Stomach smooth muscle (tissue), 2 donors: ENCODE measurements around the gene RBCK1.
A peak's percentile ranks its signal among the peaks of the same experiment; 100 is the strongest.
"Not testable (repeated sequence)": the region's sequence is repeated elsewhere in the genome, so short reads cannot be mapped to it uniquely, and the experiment has no call there.

Source experiments
- H3K27ac ChIP-seq: one replicate; pipeline ENCODE4 v1.7.0; 2013; ENCODE audit warnings: mild to moderate bottlenecking, low read length, inconsistent platforms
- H3K27me3 ChIP-seq, 2 donors: one replicate each; pipeline ENCODE4 v1.7.0; 2013; ENCODE audit warnings: low read length in 2 of 2; ENCODE audit not compliant: insufficient read depth in 2 of 2, control insufficient read depth in 1 of 2
- H3K36me3 ChIP-seq, 2 donors: one replicate each; pipeline ENCODE4 v1.7.0; 2013; ENCODE audit warnings: low read length in 2 of 2; ENCODE audit not compliant: control insufficient read depth in 2 of 2, insufficient read depth in 2 of 2
- H3K4me1 ChIP-seq: one replicate; pipeline ENCODE4 v1.7.0; 2013; ENCODE audit warnings: low read length; ENCODE audit not compliant: control insufficient read depth, insufficient read depth
- H3K4me3 ChIP-seq, 2 donors: one replicate each; pipeline ENCODE4 v1.7.0; 2013; ENCODE audit warnings: low read length in 2 of 2
- H3K9ac ChIP-seq, 2 donors: one replicate each; pipeline ENCODE4 v1.7.0; 2013; ENCODE audit warnings: low read length in 2 of 2, mild to moderate bottlenecking in 1 of 2
- H3K9me3 ChIP-seq, 2 donors: one replicate each; pipeline ENCODE4 v1.7.0; 2013; ENCODE audit warnings: low read length in 2 of 2; ENCODE audit not compliant: control insufficient read depth in 2 of 2
- donor health status: healthy.
- donor health status: Pancreatic carcinoma.

The RBCK1 gene

DNA sequence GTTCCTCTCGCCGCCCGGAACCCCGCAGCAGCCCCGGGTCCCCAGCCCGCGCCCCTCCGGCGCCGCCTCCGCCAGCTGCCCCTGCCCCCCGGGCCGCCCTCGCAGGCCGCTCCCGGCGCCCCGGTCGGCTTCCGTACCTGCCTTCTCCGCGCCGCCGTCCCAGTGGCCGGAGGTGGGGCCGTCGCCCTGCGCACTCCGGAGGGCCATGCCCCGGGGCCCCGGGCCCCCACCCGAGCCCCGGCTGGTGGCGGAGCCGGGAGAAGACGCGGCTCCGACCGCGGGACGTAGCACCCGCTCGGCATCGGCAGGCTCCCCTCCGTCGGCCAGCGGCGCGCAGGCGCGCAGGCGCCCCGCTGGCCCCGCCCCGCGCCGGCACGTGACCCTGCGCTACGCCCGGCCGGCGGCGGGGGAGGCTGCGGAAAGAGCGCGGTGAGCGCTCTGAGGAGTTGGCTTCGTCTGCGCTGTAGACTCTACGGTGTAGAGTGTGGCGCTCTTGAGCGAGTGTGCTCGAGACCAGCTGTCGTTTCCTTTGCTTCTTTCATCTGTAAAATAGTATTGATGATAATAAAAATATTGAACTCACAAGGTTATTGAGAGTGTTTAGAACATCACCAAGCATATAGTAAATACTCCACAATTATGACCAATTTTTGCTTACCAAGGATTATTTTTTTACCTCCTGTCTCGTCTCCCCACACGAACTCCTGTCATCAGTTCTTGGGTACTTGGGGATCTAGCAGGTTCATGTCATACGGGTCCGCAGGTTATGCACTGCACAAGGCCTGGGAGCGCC is 54.3 kb downstream of the RBCK1 start, which contains the start of gene TBC1D20:
Gene TBC1D20, minus strand, starts transcription at position 335 of the 793 bp plus-strand sequence. Its CDS starts 128 bp downstream, at position 207.
- peak within 1 kb of the TSS; percentile 79 to 86 for H3K9ac ChIP-seq
- H3K4me3 ChIP-seq: peak within 1 kb of the TSS; percentile 86 to 88
- H3K9me3 ChIP-seq: no peaks in the 10 kb centered on the region
- no peaks in the 10 kb centered on the region for H3K36me3 ChIP-seq
- peaks cover 15% of the 10 kb centered on the region for H3K4me1 ChIP-seq
- no peaks in the 10 kb centered on the region for H3K27me3 ChIP-seq
- peak within 1 kb of the TSS; percentile 75 for H3K27ac ChIP-seq

DNA sequence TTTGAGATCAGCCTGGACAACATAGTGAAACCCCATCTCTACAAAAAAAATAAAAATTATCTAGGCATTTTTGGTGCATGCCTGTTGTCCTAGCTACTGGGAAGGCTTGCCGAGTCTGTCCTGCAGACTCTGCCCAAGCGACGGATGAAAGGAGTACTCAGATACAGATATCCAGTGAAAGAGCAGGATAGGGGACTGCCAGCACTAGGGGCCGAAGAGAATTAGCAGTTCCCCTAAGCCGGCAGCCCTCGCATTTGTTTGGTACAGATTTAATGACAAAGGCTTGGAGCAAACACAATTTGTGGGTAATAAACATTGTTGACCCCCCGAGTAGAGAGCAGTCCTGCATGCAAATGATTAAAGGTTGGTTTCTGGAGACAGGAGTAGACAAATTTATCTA is 59.7 kb downstream of the RBCK1 start:
- no peaks in the 10 kb centered on the region for H3K9me3 ChIP-seq
- H3K4me1 ChIP-seq: peaks cover 3% of the 10 kb centered on the region
- no peaks in the 10 kb centered on the region for H3K36me3 ChIP-seq
- no peaks in the 10 kb centered on the region for H3K27me3 ChIP-seq
- H3K9ac ChIP-seq: no peak overlapping the region
- H3K27ac ChIP-seq: no peak overlapping the region
- no peak overlapping the region for H3K4me3 ChIP-seq

DNA sequence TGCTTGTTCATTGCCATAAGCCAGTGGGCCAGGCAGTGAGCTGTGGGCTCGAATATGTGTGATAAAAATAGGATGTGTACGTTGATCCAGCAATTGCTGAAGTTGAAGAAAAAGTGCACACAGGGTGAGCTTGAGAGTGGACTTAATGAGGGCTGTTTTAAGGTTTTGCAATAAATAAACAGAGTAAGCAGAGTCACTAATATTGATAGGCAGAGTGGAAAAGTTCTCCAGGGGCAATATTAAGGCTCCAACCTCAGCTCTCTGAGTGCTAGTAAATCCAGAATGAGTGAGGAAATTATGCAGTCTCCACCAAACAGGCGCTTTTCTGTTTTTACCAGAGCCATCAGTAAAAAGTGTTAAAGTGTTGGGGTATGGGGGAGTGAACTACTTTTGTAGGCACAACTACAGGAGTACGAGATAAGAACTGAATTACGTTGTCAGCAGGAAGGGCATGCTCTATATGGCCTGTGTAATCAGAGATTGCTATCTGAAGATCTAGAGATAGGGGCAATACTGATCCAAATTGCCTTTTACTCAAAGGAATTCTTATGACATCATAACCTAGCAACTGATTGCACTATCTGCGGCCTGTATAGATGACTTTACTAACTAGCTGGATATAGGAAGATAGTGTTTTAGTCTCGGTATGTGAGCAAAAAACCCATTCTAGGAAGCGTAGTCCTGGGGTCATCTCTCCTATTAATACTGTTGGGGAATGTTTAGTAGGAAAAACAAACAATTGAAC is 61.8 kb downstream of the RBCK1 start:
- no peaks in the 10 kb centered on the region for H3K36me3 ChIP-seq
- H3K27me3 ChIP-seq: no peaks in the 10 kb centered on the region
- no peaks in the 10 kb centered on the region for H3K9me3 ChIP-seq
- no peak overlapping the region for H3K27ac ChIP-seq
- no peak overlapping the region for H3K9ac ChIP-seq
- H3K4me3 ChIP-seq: no peak overlapping the region
- no peaks in the 10 kb centered on the region for H3K4me1 ChIP-seq

DNA sequence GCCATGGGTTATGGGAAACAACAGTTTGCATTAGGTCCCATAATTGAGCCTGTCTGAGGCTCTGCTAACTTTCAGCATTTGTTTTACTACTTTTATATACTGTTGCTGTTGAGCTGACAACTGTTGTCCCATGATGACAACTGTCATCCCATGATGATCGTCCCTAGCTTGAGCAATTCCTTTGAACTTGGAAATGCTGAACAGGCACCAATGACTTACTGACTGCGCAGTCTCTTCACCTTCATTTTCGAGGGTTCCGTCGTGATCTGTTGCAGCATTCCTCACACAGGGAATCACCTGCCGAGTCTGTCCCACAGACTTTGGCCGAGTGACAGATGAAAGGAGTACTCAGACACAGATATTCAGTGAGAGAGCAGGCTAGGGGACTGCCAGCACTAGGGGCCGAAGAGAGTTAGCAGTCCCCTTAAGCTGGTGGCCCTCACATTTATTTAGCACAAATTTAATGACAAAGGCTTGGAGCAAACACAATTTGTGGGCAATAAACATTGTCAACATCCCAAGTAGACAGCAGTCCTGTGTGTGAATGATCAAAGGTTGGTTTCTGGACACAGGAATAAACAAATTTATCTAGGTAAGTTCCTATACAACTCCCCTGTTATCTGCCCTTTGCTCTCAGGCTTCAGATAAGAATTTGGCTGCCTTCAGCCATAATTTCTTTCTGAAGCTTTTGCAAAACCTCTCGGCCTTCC is 64.2 kb downstream of the RBCK1 start:
- H3K27ac ChIP-seq: no peak overlapping the region
- H3K4me1 ChIP-seq: no peaks in the 10 kb centered on the region
- no peaks in the 10 kb centered on the region for H3K9me3 ChIP-seq
- H3K27me3 ChIP-seq: no peaks in the 10 kb centered on the region
- H3K36me3 ChIP-seq: peaks cover 0 to 2% of the 10 kb centered on the region in 2 donors
- no peak overlapping the region for H3K9ac ChIP-seq
- H3K4me3 ChIP-seq: no peak overlapping the region

DNA sequence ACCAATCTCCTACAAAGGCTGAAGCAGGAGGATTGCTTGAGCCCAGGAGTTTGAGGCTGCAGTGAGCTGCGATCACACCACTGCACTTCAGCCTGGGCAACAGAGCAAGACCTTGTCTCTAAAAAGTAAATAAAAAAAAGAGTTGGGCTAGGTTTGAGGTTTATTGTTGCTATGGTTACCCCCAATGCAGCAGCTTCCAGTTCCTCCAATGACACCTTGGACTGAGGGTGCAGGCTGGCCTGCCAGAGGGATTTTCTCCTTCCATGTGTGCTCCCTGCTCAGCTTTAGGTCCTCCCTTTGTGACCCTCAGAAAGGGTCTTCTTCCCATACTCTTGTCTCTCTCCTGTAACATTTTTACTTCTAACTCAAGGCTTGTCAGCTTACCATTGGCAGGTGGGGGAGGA is 64.8 kb downstream of the RBCK1 start:
- H3K36me3 ChIP-seq: peaks cover under 1 to 2% of the 10 kb centered on the region in 2 donors
- no peak overlapping the region for H3K4me3 ChIP-seq
- H3K27ac ChIP-seq: no peak overlapping the region
- no peaks in the 10 kb centered on the region for H3K27me3 ChIP-seq
- no peak overlapping the region for H3K9ac ChIP-seq
- no peaks in the 10 kb centered on the region for H3K9me3 ChIP-seq
- H3K4me1 ChIP-seq: no peaks in the 10 kb centered on the region

DNA sequence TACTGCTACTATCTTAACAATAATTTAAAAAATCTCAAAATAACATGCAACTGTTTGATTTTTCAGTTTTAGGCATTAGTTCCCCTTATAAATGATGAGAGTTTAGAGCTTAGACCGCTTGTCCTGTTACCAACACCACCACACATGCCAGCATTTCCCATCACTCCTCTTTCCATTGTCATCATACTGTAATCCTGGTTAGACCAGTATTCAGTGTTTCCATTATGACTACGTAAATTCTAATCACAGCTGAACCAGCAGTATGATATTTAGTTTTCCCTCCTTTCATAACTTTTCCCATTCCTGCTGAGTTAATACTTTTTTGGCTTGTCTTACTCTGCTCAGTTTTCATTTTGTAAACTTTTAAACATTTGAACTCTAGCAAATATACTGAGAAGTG is 66.5 kb downstream of the RBCK1 start:
- Histone ChIP-seq H3K27ac (no peak overlapping the region), H3K4me3 (no peak overlapping the region), H3K36me3 (peaks cover 2% of the 10 kb centered on the region in 2 donors), H3K9ac (no peak overlapping the region), H3K27me3 (no peaks in the 10 kb centered on the region), H3K4me1 (no peaks in the 10 kb centered on the region), H3K9me3 (no peaks in the 10 kb centered on the region)

DNA sequence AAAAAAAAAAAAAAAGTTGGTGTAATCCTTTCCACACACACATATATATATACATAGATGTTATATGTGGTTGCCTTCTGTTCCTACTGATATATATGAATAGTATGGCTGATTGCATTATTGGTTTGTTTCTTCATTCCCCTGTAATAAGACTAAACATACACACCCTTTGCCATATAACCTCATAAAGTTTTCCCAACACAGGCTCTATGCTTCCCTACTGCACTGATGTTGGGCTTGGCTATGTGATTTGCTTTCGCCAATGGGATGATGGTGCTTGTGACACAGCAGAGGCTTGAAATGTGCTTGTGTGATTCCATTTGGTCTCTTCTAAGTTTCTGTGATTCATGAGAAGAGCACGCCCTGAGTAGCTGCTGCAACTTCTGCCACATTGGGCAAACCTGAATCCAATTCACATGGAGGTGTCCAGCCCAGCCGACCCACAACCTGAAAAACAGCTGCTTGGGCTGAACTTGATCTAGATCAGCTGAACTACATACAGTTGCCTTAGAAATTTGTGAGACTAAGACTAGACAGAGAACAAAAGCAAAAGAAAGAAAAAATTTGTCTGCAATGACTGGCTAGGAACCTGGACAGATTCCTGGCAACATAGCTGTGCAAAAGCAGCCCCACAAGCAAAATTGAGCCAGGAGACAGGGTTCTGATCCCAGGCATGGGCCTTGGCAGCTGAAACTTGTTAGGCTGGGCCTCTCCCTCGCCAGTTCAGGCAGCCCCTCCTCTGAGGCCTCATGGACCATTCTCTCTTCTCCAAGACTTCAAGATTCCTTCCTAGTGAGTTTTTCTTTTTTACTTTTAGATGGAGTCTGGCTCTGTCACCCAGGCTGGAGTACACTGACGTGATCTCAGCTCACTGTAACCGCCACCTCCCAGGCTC is 67.6 kb downstream of the RBCK1 start:
- Histone ChIP-seq H3K4me3 (no peak overlapping the region), H3K9me3 (no peaks in the 10 kb centered on the region), H3K27ac (no peak overlapping the region), H3K36me3 (peaks cover 2 to 7% of the 10 kb centered on the region in 2 donors), H3K27me3 (no peaks in the 10 kb centered on the region), H3K4me1 (no peaks in the 10 kb centered on the region), H3K9ac (no peak overlapping the region)

DNA sequence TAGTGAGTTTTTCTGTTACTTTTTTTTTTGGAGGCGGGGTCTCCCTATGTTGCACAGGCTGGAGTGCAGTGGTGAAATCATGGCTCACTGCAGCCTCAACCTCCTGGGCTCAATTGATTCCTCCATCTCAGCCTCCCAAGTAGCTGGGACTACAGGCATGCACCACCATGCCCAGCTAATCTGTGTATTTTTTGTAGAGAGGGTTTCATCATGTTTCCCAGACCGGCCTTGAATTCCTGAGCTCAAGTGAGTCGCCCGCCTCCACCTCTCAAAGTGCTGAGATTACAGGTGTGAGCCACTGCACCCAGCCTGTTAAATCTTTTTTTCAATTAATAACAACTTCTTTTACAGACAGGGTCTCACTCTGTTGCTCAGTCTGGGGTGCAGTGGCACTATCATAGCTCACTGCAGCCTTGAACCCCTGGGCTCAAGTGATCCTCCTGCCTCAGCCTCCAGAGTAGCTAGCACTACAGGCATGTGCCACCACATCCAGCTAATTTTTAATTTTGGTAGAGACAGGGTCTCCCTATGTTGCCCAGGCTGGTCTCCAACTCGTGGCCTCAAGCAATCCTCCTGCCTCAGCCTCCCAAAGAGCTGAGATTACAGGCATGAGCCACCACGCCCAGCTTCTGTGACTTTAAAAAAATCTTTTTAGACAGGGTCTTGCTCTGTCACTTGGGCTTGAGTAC is 68.6 kb downstream of the RBCK1 start:
- not testable (repeated sequence) for H3K27me3 ChIP-seq, H3K9me3 ChIP-seq, H3K36me3 ChIP-seq, H3K27ac ChIP-seq, H3K9ac ChIP-seq, H3K4me1 ChIP-seq, H3K4me3 ChIP-seq

DNA sequence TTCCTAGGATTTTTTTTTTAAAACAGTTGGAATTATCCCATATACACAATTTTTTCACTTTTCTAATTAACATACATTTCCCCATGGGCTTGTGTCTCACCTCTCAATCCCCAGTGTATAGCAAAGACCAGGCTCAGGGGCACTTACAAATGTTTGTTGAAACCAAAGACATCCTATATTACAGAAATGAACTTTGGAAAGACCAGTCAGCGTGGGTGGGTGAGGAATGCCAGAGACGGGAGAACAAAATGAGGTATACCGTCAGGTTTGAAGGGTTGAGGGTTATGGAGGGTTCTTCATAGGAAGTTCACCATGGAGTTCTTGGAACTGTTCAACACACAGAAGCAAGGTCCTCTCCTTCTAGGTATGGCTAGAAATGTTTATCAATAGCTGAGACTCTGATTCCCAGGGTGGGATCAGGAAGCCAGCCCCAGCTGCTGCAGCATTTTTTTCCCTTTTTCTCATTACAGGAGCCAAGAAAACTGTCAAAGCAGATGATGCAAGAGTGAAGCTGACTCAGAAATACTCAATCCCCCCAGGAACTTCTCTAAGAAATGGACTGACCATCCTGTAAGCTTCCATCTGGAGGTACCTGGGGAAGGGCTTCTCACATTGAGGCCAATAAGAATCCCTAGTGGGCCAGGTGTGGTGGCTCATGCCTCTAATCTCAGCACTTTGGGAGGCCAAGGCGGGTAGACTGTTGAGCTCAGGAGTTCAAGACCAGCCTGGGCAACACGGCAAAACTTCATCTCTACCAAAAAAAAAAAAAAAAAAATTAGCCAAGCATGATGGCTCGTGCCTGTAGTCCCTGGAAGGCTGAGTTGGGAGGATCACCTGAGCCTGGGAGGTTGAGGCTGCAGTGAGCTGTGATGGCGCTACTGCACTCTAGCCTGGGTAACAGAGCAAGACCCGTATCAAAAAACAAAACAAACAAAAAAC is 70.2 kb downstream of the RBCK1 start:
- Histone ChIP-seq H3K9me3 (no peaks in the 10 kb centered on the region), H3K27me3 (no peaks in the 10 kb centered on the region), H3K4me1 (no peaks in the 10 kb centered on the region), H3K9ac (no peak overlapping the region), H3K4me3 (no peak overlapping the region), H3K36me3 (peaks cover 11 to 17% of the 10 kb centered on the region in 2 donors), H3K27ac (no peak overlapping the region)
